Endothelial cell of umbilical vein (primary cell): ENCODE measurements around the gene ENTPD6. TPM values are rescaled to one million over a fixed set of nuclear protein-coding genes. Genes with fewer than 3 reads are reported as not detected.

Experiments used
- BruUV-seq: library from RNA; stranded (reverse); fragments of 400-500 nt; replicated peaks from 2 replicates; lab custom pipeline; 2021; lab: Mats Ljungman, UMichigan
- CTCF ChIA-PET: fragments of 300-600, 350-600 bp; sonication (Branson Sonifier 250); formaldehyde crosslinking; loops from one replicate; lab custom pipeline; 2021; ENCODE audit warnings: antibody characterized with exemption, inconsistent platforms; lab: Charles Lee
- POLR2A ChIA-PET: fragments of 300-600, 350-600 bp; sonication (Branson Sonifier 250); formaldehyde crosslinking; loops from one replicate; lab custom pipeline; 2021; ENCODE audit warnings: antibody characterized with exemption, inconsistent platforms; lab: Charles Lee
- DNase-seq: peaks from one replicate; pipeline ENCODE4 v3.0.0-alpha.2; 2011; ENCODE audit warnings: low read depth, low spot score
- FAIRE-seq: peaks from 2 replicates; lab custom pipeline; 2011; peaks lifted over from hg19 to GRCh38; lab: Jason Lieb, UNC
- H2AFZ ChIP-seq: 2 replicates; pipeline ENCODE4 v1.6.0; 2012; ENCODE audit warnings: low read depth, low read length, control low read depth, inconsistent platforms
- H3K27ac ChIP-seq: 2 replicates; pipeline ENCODE4 v1.5.1; 2011; ENCODE audit warnings: low read depth, mild to moderate bottlenecking, control low read depth, low read length, moderate library complexity; ENCODE audit not compliant: insufficient read depth
- H3K27me3 ChIP-seq, 2 experiments: 2 replicates each; pipeline versions ENCODE4 v1.6.0 to v1.6.1; 2011; ENCODE audit warnings: low read length in 2 of 2, mixed read lengths in 1 of 2; ENCODE audit not compliant: control insufficient read depth in 2 of 2, insufficient read depth in 2 of 2
- H3K36me3 ChIP-seq, 2 experiments: 2 replicates in 1 of 2; 3 replicates in 1 of 2; pipeline ENCODE4 v1.5.1; 2011; ENCODE audit warnings: low read length in 2 of 2, mild to moderate bottlenecking in 1 of 2, moderate library complexity in 1 of 2; ENCODE audit not compliant: control insufficient read depth in 2 of 2, insufficient read depth in 2 of 2; ENCODE audit errors: extremely low read depth in 1 of 2
- H3K4me1 ChIP-seq: 3 replicates; pipeline ENCODE4 v1.5.1; 2011; ENCODE audit warnings: mild to moderate bottlenecking, low read length; ENCODE audit not compliant: control insufficient read depth, insufficient read depth; ENCODE audit errors: extremely low read depth
- H3K4me2 ChIP-seq: 2 replicates; pipeline ENCODE4 v1.6.1; 2011; ENCODE audit warnings: low read length, control low read depth, mixed read lengths; ENCODE audit not compliant: insufficient read depth
- H3K4me3 ChIP-seq, 3 experiments: fragments of 200-600 bp in 1 of 3; sonication (generic), shearing (Covaris generic) in 1 of 3; replicated peaks in 1 of 3; 2 replicates each; pipeline ENCODE4 v1.5.1; 2011 to 2016; ENCODE audit warnings: control low read depth in 3 of 3, low read length in 3 of 3, mild to moderate bottlenecking in 2 of 3, inconsistent platforms in 1 of 3, low read depth in 1 of 3, moderate library complexity in 1 of 3; ENCODE audit not compliant: insufficient read depth in 1 of 3
- H3K79me2 ChIP-seq: 2 replicates; pipeline ENCODE4 v1.6.0; 2012; ENCODE audit warnings: low read length, inconsistent platforms; ENCODE audit not compliant: control insufficient read depth, insufficient read depth
- H3K9ac ChIP-seq: replicated peaks from 2 replicates; pipeline ENCODE3; 2011; ENCODE audit warnings: low read length, control low read depth; ENCODE audit not compliant: insufficient read depth; ENCODE audit errors: extremely low read depth
- H3K9me1 ChIP-seq: replicated peaks from 3 replicates; pipeline ENCODE4 v1.6.0; 2011; ENCODE audit warnings: mild to moderate bottlenecking, low read length; ENCODE audit not compliant: control insufficient read depth, insufficient read depth; ENCODE audit errors: extremely low read depth
- H3K9me3 ChIP-seq: replicated peaks from 2 replicates; pipeline ENCODE4 v1.5.1; 2012; ENCODE audit warnings: low read length, inconsistent platforms; ENCODE audit not compliant: control insufficient read depth, insufficient read depth
- H4K20me1 ChIP-seq: replicated peaks from 2 replicates; pipeline ENCODE3; 2011; ENCODE audit warnings: mild to moderate bottlenecking, low read length; ENCODE audit not compliant: control insufficient read depth, insufficient read depth; ENCODE audit errors: extremely low read depth
- EZH2 ChIP-seq: IDR thresholded peaks from 2 replicates; pipeline ENCODE4 v1.6.1; 2012; ENCODE audit warnings: borderline replicate concordance, low read depth, mild to moderate bottlenecking, moderate library complexity, low read length, inconsistent platforms; ENCODE audit not compliant: severe bottlenecking
- FOS ChIP-seq: IDR thresholded peaks from 2 replicates; pipeline ENCODE4 v1.6.1; 2011; ENCODE audit warnings: mild to moderate bottlenecking, low read length, moderate library complexity, borderline replicate concordance; ENCODE audit not compliant: insufficient read depth
- GATA2 ChIP-seq: IDR thresholded peaks from 2 replicates; pipeline ENCODE4 v1.7.0; 2011; ENCODE audit warnings: low read depth, mild to moderate bottlenecking, moderate library complexity, mixed read lengths, low read length; ENCODE audit not compliant: insufficient read length, insufficient read depth
- JUN ChIP-seq: IDR thresholded peaks from 2 replicates; pipeline ENCODE4 v1.6.1; 2011; ENCODE audit warnings: borderline replicate concordance, low read depth; ENCODE audit not compliant: insufficient read length, insufficient read depth
- MYC ChIP-seq: IDR thresholded peaks from one replicate; pipeline ENCODE4 v1.6.1; 2011; ENCODE audit warnings: mild to moderate bottlenecking, low read depth, low read length
- POLR2AphosphoS5 ChIP-seq: IDR thresholded peaks from 2 replicates; pipeline ENCODE4 v1.6.1; 2012; ENCODE audit warnings: low read depth, mild to moderate bottlenecking, control low read depth, low read length, moderate library complexity; ENCODE audit not compliant: insufficient read depth
- dilution Hi-C: fragments of 300-500 bp; cut with MboI; formaldehyde crosslinking; loops from one replicate; pipeline ENCODE4 v1.15.0; 2019; ENCODE audit warnings: low sequenced_read_pairs; ENCODE audit not compliant: extremely low pct_ligation_motif_present
- intact Hi-C: fragments of 100-400 bp; cut with micrococcal nuclease; formaldehyde crosslinking; loops from one replicate; pipeline ENCODE4 v1.10.0; 2022
- polyA plus RNA-seq, 4 experiments: library from polyadenylated mRNA; depleted of rRNA in 3 of 4; stranded (reverse) in 3 of 4; unstranded in 1 of 4; fragments of >200 nt; gene quantifications; 2 replicates each; pipeline versions ENCODE4 v1.2.1 to v1.2.3, GENCODE V29; 2011 to 2012; ENCODE audit warnings: missing spikeins in 1 of 4
- total RNA-seq: library from RNA; stranded (reverse); gene quantifications from 2 replicates; pipeline ENCODE4 v1.2.3, GENCODE V29; 2021
- TF ChIP-seq, protein P1 (sequence below): IDR thresholded peaks from 2 replicates; pipeline ENCODE4 v1.6.1; 2011; ENCODE audit not compliant: insufficient read depth, insufficient read length
- TF ChIP-seq, protein P2 (sequence below), 2 donors: IDR thresholded peaks; 1 replicate in 1 of 2; 2 replicates in 1 of 2; pipeline ENCODE4 v1.5.1; 2011; ENCODE audit warnings: low read length in 2 of 2, mild to moderate bottlenecking in 2 of 2, moderate library complexity in 2 of 2, control low read depth in 1 of 2, inconsistent platforms in 1 of 2, low read depth in 1 of 2; ENCODE audit not compliant: insufficient read depth in 1 of 2; ENCODE audit errors: extremely low read depth in 1 of 2

ENTPD6 gene
- total and polyA plus RNA-seq, 2 donors (not counting 3 experiments of a cell fraction or from before 2014, with no cell fraction given) = 51.2 to 86.3 TPM

DNA sequence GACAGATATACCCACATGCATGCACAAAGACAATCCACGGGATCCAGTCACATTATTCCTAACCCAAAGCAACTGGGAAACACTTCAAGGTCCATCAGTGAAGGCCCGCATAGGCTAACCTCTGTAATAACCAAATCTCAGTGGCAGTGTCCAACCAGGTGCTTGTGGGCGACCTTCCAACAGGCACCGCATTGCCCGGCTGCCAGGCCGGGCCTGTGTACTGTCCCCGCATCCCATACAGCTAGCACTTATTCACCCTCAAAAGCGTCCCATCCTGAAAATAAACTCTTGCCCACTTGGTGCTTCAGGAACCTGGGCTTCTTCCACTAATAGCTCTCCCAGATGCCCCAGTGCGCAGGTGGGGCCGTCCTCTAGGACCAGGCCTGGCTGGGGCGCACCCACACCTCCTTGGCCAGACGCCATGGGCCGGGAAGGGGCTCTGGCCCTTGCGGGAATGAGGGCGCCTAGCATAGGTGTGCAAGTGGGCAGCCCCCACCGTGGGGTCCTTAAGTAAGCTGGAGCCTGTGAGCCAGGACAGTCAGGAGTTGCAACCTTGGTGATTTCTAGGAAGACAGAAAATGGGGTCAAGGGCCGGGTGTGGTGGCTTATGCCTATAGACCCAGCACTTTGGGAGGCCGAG is 1.1 kb upstream of the ENTPD6 start:
- DNase-seq (no peak), FAIRE-seq (no peak)
- Histone ChIP-seq H3K36me3 (no peaks in the 10 kb centered on the region), H2AFZ (no peak overlapping the region), H3K79me2 (peaks cover 22% of the 10 kb centered on the region), H3K9me3 (no peaks in the 10 kb centered on the region), H3K4me3 (no peak overlapping the region), H3K4me1 (peaks cover 5% of the 10 kb centered on the region), H4K20me1 (no peaks in the 10 kb centered on the region), H3K9me1 (no peaks in the 10 kb centered on the region), H3K9ac (no peak overlapping the region), H3K27me3 (peaks cover 6 to 14% of the 10 kb centered on the region in 2 experiments), H3K4me2 (no peak overlapping the region), H3K27ac (no peak overlapping the region)
- TF ChIP-seq JUN (no peak), MYC (no peak), POLR2AphosphoS5 (no peak), EZH2 (no peak), FOS (no peak), GATA2 (no peak)
- TF ChIP-seq, protein P1, sequence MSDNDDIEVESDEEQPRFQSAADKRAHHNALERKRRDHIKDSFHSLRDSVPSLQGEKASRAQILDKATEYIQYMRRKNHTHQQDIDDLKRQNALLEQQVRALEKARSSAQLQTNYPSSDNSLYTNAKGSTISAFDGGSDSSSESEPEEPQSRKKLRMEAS = no peak
- TF ChIP-seq, protein P2, sequence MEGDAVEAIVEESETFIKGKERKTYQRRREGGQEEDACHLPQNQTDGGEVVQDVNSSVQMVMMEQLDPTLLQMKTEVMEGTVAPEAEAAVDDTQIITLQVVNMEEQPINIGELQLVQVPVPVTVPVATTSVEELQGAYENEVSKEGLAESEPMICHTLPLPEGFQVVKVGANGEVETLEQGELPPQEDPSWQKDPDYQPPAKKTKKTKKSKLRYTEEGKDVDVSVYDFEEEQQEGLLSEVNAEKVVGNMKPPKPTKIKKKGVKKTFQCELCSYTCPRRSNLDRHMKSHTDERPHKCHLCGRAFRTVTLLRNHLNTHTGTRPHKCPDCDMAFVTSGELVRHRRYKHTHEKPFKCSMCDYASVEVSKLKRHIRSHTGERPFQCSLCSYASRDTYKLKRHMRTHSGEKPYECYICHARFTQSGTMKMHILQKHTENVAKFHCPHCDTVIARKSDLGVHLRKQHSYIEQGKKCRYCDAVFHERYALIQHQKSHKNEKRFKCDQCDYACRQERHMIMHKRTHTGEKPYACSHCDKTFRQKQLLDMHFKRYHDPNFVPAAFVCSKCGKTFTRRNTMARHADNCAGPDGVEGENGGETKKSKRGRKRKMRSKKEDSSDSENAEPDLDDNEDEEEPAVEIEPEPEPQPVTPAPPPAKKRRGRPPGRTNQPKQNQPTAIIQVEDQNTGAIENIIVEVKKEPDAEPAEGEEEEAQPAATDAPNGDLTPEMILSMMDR (IDR thresholded peaks at IDR 0.05; ENCODE audit: extremely low read depth in 1 of 2, insufficient read depth in 1 of 2, low read depth in 1 of 2, low read length in 2 of 2) = no peak
- ChIA-PET POLR2A (interaction anchor here (0.6 to 1.2 kb wide), 2 partner anchors 53 to 1774 kb away, joined by 3 to 12 read pairs; no protein-coding TSS in a partner anchor), CTCF (interaction anchor here (0.8 to 2.3 kb wide), 3 partner anchors 21 to 116 kb away, joined by 3 to 15 read pairs (median 3); partner anchors contain the start of gene PYGB)
- intact Hi-C loops (no loop called here), dilution Hi-C loops (no loop called here)
- no TSS peak for BruUV-seq
